GM12878 (cell line): ENCODE data around the gene C2orf92. TPM values are rescaled to one million over a fixed set of nuclear protein-coding genes. Genes with fewer than 3 reads are reported as not detected.

Experiments
- CEBPB ChIP-seq, 2 experiments: fragments of 150-350 bp in 1 of 2; IDR thresholded peaks; 2 replicates each; pipeline ENCODE4 v1.6.1; 2012 to 2014; ENCODE audit warnings: low read depth in 2 of 2, low read length in 2 of 2, borderline replicate concordance in 1 of 2, inconsistent platforms in 1 of 2
- CHD1 ChIP-seq: IDR thresholded peaks from 2 replicates; pipeline ENCODE4 v1.6.1; 2012; ENCODE audit warnings: low read depth, low read length, improper control_type of control experiment
- E2F8 ChIP-seq: fragments of 450-650 bp; IDR thresholded peaks from 2 replicates; pipeline ENCODE4 v1.6.1; 2018; ENCODE audit warnings: mild to moderate bottlenecking, low read depth, moderate library complexity; ENCODE audit not compliant: partially characterized antibody
- EP300 ChIP-seq, 2 experiments: fragments of 150-350 bp in 1 of 2; IDR thresholded peaks; 2 replicates each; pipeline ENCODE4 v1.6.1; 2011 to 2012; ENCODE audit warnings: low read depth in 2 of 2, low read length in 2 of 2, borderline replicate concordance in 1 of 2, improper control_type of control experiment in 1 of 2, inconsistent platforms in 1 of 2; ENCODE audit not compliant: control insufficient read depth in 1 of 2
- GABPA ChIP-seq: IDR thresholded peaks from 2 replicates; pipeline ENCODE4 v1.6.1; 2014; ENCODE audit warnings: antibody characterized with exemption, low read depth, mild to moderate bottlenecking, inconsistent platforms
- HSF1 ChIP-seq: fragments of 150-350 bp; IDR thresholded peaks from 2 replicates; pipeline ENCODE4 v1.6.1; 2014; ENCODE audit warnings: mild to moderate bottlenecking, low read depth, low read length
- KAT2A ChIP-seq: conservative IDR thresholded peaks from 2 replicates; pipeline ENCODE4 v1.6.1; 2011; ENCODE audit warnings: low read depth, low read length; ENCODE audit not compliant: control insufficient read depth
- MEF2B ChIP-seq: fragments of 450-650 bp; IDR thresholded peaks from 2 replicates; pipeline ENCODE4 v1.6.1; 2018; ENCODE audit warnings: mild to moderate bottlenecking, moderate library complexity; ENCODE audit not compliant: partially characterized antibody, poor library complexity, severe bottlenecking
- MLLT1 ChIP-seq: fragments of 450-650 bp; IDR thresholded peaks from 2 replicates; pipeline ENCODE4 v1.6.1; 2016; ENCODE audit warnings: mild to moderate bottlenecking
- MTA3 ChIP-seq: IDR thresholded peaks from 2 replicates; pipeline ENCODE4 v1.6.1; 2012; ENCODE audit warnings: low read length, inconsistent platforms, borderline replicate concordance
- MYB ChIP-seq: fragments of 150-350 bp; IDR thresholded peaks from 2 replicates; pipeline ENCODE4 v1.6.1; 2014; ENCODE audit warnings: mild to moderate bottlenecking, low read depth, low read length, borderline replicate concordance
- RUNX3 ChIP-seq: IDR thresholded peaks from 2 replicates; pipeline ENCODE4 v1.6.1; 2012; ENCODE audit warnings: low read length, inconsistent platforms
- SIN3A ChIP-seq: IDR thresholded peaks from 2 replicates; pipeline ENCODE4 v1.6.1; 2012; ENCODE audit warnings: low read depth, low read length, improper control_type of control experiment
- SMAD5 ChIP-seq: IDR thresholded peaks from 2 replicates; pipeline ENCODE4 v1.6.1; 2016; ENCODE audit warnings: antibody characterized with exemption, low read depth
- SMC3 ChIP-seq: IDR thresholded peaks from 2 replicates; pipeline ENCODE4 v1.6.1; 2011; ENCODE audit warnings: low read length, improper control_type of control experiment, borderline replicate concordance
- SUZ12 ChIP-seq: fragments of 200-600 bp; sonication (generic); IDR thresholded peaks from one replicate; pipeline ENCODE4 v1.6.1; 2018; ENCODE audit warnings: antibody characterized with exemption, mild to moderate bottlenecking; ENCODE audit not compliant: unreplicated experiment
- TCF3 ChIP-seq: IDR thresholded peaks from 2 replicates; pipeline ENCODE4 v1.6.1; 2012; ENCODE audit warnings: low read depth, mild to moderate bottlenecking, low read length, borderline replicate concordance; ENCODE audit not compliant: insufficient read depth
- ZBED1 ChIP-seq: IDR thresholded peaks from 2 replicates; pipeline ENCODE4 v1.6.1; 2016; ENCODE audit warnings: borderline replicate concordance
- ZSCAN29 ChIP-seq: fragments of 450-650 bp; IDR thresholded peaks from 2 replicates; pipeline ENCODE4 v1.6.1; 2017; ENCODE audit warnings: mild to moderate bottlenecking, moderate library complexity
- polyA plus RNA-seq, 11 experiments: library from polyadenylated mRNA; depleted of rRNA in 4 of 11; unstranded in 6 of 11; stranded (reverse) in 5 of 11; fragments of >200 nt; fragmentation: Nextera tagmentation in 4 of 11; fragmentation: Illumina TruSeq in 1 of 11; extraction: Ambion mirVana in 4 of 11; extraction: Trizol in 1 of 11; gene quantifications; 1 replicate in 1 of 11; 2 replicates in 10 of 11; pipeline versions ENCODE4 v1.2.1 to v1.2.3, GENCODE V29; 2011 to 2016; ENCODE audit warnings: inconsistent platforms in 2 of 11, missing spikeins in 2 of 11, low read depth in 1 of 11
- total RNA-seq, 4 experiments: library from RNA; depleted of rRNA in 3 of 4; stranded (reverse); fragments of >200 nt in 3 of 4; fragmentation: Illumina TruSeq in 1 of 4; extraction: Trizol in 1 of 4; gene quantifications; 2 replicates each; pipeline versions ENCODE4 v1.2.1 to v1.2.3, GENCODE V29; 2013 to 2021
- TF ChIP-seq, protein P1 (sequence below): IDR thresholded peaks from 2 replicates; pipeline ENCODE4 v1.6.1; 2012; ENCODE audit warnings: mild to moderate bottlenecking, low read depth, low read length

The C2orf92 gene
- total and polyA plus RNA-seq, 10 of the 15 experiments (the other 5 are each of a cell fraction or from before 2014, with no cell fraction given), result 0.40 to 10.1 (median 3.7) TPM

DNA sequence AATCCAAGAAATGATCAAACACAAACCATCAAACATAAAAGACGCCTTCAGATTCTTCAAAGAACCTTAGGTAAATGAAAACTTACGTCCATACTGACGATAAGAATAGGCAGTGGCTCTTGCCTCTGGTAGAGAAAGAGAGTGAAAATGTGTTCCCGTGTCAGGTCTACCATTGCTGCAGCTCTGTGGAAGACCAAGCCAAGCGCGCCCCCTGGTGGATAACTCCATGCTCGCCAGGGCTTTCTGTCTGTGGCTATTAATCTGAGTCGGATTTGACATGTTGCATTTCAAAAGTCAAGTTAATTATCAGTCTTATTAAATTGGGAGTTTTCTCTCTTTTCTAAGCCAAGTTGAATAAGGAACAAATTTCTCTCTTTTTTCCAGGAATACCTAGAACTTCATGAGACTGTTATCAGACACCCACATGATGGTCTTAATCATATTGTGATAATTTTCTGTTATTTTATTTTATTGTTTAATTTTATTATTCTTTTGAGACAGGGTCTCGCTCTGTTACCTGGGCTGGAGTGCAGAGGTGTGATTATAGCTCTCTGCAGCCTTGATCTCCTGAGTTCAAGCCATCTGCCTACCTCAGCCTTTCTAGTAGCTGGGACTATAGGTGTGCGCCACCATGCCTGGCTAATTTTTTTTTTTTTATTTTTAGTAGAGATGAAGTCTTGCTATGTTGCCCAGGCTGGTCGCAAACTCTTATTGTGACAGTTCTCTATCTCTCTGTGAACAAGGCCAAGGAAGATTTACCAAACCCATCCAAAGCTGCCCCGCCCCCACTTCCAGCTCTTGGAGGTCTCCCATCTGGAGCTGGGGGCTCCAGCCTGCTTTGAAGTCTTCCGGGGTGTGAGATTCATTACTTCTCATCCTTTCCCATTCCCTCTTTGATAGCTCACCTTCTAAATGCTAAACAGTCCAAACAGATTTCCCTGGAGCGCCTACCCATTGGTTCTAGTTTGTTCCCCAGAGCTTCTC, 28.0 kb downstream of the C2orf92 start (continued):
- peak; percentile 100 for TF ChIP-seq SMC3
- no peak for TF ChIP-seq EP300 (IDR thresholded peaks at IDR 0.05; ENCODE audit: borderline replicate concordance in 1 of 2, control insufficient read depth in 1 of 2, low read depth in 2 of 2, low read length in 2 of 2)
- TF ChIP-seq CHD1, result no peak
- no peak for TF ChIP-seq MLLT1
- no peak for TF ChIP-seq SMAD5
- no peak for TF ChIP-seq ZSCAN29
- TF ChIP-seq, protein P1, sequence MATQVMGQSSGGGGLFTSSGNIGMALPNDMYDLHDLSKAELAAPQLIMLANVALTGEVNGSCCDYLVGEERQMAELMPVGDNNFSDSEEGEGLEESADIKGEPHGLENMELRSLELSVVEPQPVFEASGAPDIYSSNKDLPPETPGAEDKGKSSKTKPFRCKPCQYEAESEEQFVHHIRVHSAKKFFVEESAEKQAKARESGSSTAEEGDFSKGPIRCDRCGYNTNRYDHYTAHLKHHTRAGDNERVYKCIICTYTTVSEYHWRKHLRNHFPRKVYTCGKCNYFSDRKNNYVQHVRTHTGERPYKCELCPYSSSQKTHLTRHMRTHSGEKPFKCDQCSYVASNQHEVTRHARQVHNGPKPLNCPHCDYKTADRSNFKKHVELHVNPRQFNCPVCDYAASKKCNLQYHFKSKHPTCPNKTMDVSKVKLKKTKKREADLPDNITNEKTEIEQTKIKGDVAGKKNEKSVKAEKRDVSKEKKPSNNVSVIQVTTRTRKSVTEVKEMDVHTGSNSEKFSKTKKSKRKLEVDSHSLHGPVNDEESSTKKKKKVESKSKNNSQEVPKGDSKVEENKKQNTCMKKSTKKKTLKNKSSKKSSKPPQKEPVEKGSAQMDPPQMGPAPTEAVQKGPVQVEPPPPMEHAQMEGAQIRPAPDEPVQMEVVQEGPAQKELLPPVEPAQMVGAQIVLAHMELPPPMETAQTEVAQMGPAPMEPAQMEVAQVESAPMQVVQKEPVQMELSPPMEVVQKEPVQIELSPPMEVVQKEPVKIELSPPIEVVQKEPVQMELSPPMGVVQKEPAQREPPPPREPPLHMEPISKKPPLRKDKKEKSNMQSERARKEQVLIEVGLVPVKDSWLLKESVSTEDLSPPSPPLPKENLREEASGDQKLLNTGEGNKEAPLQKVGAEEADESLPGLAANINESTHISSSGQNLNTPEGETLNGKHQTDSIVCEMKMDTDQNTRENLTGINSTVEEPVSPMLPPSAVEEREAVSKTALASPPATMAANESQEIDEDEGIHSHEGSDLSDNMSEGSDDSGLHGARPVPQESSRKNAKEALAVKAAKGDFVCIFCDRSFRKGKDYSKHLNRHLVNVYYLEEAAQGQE, result no peak
- no peak for TF ChIP-seq MTA3
- TF ChIP-seq HSF1, result no peak
- no peak for TF ChIP-seq GABPA
- TF ChIP-seq E2F8, result no peak
- no peak for TF ChIP-seq CEBPB (IDR thresholded peaks at IDR 0.05; ENCODE audit: borderline replicate concordance in 1 of 2, low read depth in 2 of 2, low read length in 2 of 2)
- TF ChIP-seq MYB, result no peak
- no peak for TF ChIP-seq MEF2B
- no peak for TF ChIP-seq RUNX3
- TF ChIP-seq KAT2A, result no peak
- no peak for TF ChIP-seq SIN3A
- TF ChIP-seq SUZ12, result no peak
- TF ChIP-seq TCF3, result no peak
- no peak; the same call in 1 of the 2 replicates for TF ChIP-seq ZBED1
